H9 (cell line): ENCODE results near the gene CENPC. TPM values are rescaled to one million over a fixed set of nuclear protein-coding genes. Genes with fewer than 3 reads are reported as not detected.

Source experiments
- DNase-seq: peaks from one replicate; pipeline ENCODE4 v3.0.0-alpha.2; 2017
- H2AFZ ChIP-seq: one replicate; pipeline ENCODE4 v1.6.1; 2013; ENCODE audit warnings: mild to moderate bottlenecking, low read length, control low read depth, moderate library complexity
- H2AK5ac ChIP-seq: 2 replicates; pipeline ENCODE4 v1.6.1; 2013; ENCODE audit warnings: low read length, control low read depth, mixed read lengths; ENCODE audit not compliant: insufficient read length
- H2BK120ac ChIP-seq: one replicate; pipeline ENCODE4 v1.6.1; 2013; ENCODE audit warnings: low read depth, mild to moderate bottlenecking, low read length, control low read depth, inconsistent platforms; ENCODE audit not compliant: poor library complexity, severe bottlenecking
- H2BK12ac ChIP-seq: 2 replicates; pipeline ENCODE4 v1.6.1; 2013; ENCODE audit warnings: low read length, control low read depth, mixed read lengths, low read depth; ENCODE audit not compliant: insufficient read length
- H2BK15ac ChIP-seq: 2 replicates; pipeline ENCODE4 v1.6.1; 2013; ENCODE audit warnings: low read depth, low read length, control low read depth
- H2BK20ac ChIP-seq: one replicate; pipeline ENCODE4 v1.6.1; 2013; ENCODE audit warnings: low read depth, mild to moderate bottlenecking, low read length, control low read depth, inconsistent platforms; ENCODE audit not compliant: poor library complexity, severe bottlenecking
- H2BK5ac ChIP-seq: 2 replicates; pipeline ENCODE4 v1.6.1; 2013; ENCODE audit warnings: low read length, control low read depth, mixed read lengths; ENCODE audit not compliant: insufficient read length
- H3K14ac ChIP-seq: 2 replicates; pipeline ENCODE4 v1.6.1; 2013; ENCODE audit warnings: low read length, control low read depth; ENCODE audit not compliant: insufficient read depth
- H3K18ac ChIP-seq: 2 replicates; pipeline ENCODE4 v1.6.1; 2013; ENCODE audit warnings: low read depth, mild to moderate bottlenecking, mixed read lengths, low read length, control low read depth; ENCODE audit not compliant: insufficient read length
- H3K23ac ChIP-seq: 2 replicates; pipeline ENCODE4 v1.6.1; 2013; ENCODE audit warnings: low read length, control low read depth, mixed read lengths, low read depth; ENCODE audit not compliant: insufficient read length
- H3K23me2 ChIP-seq: 2 replicates; pipeline ENCODE4 v1.6.1; 2013; ENCODE audit warnings: low read depth, mild to moderate bottlenecking, mixed read lengths, low read length, control low read depth; ENCODE audit not compliant: insufficient read length, poor library complexity, severe bottlenecking
- H3K27ac ChIP-seq: 2 replicates; pipeline ENCODE4 v1.5.1; 2013; ENCODE audit warnings: low read length, control low read depth, mixed read lengths, low read depth; ENCODE audit not compliant: insufficient read length
- H3K27me3 ChIP-seq: 2 replicates; pipeline ENCODE4 v1.6.1; 2013; ENCODE audit warnings: low read length, control low read depth, inconsistent platforms; ENCODE audit not compliant: insufficient read depth
- H3K4ac ChIP-seq: 2 replicates; pipeline ENCODE4 v1.6.1; 2013; ENCODE audit warnings: low read depth, mild to moderate bottlenecking, control low read depth, inconsistent platforms, low read length, moderate library complexity
- H3K4me1 ChIP-seq: 2 replicates; pipeline ENCODE4 v1.6.1; 2013; ENCODE audit warnings: low read length, control low read depth, inconsistent platforms; ENCODE audit not compliant: insufficient read depth
- H3K4me2 ChIP-seq: 2 replicates; pipeline ENCODE4 v1.6.1; 2013; ENCODE audit warnings: low read length, control low read depth, mixed read lengths; ENCODE audit not compliant: insufficient read length, insufficient read depth
- H3K56ac ChIP-seq: 2 replicates; pipeline ENCODE4 v1.6.1; 2013; ENCODE audit warnings: low read depth, mild to moderate bottlenecking, mixed read lengths, low read length, control low read depth; ENCODE audit not compliant: insufficient read length
- H3K79me1 ChIP-seq: 2 replicates; pipeline ENCODE4 v1.6.1; 2013; ENCODE audit warnings: low read depth, mild to moderate bottlenecking, moderate library complexity, low read length, control low read depth, inconsistent platforms; ENCODE audit not compliant: insufficient read depth, poor library complexity, severe bottlenecking
- H3K79me2 ChIP-seq: 2 replicates; pipeline ENCODE4 v1.6.1; 2013; ENCODE audit warnings: low read length, control low read depth, inconsistent platforms; ENCODE audit not compliant: insufficient read depth
- H3K9ac ChIP-seq: 2 replicates; pipeline ENCODE4 v1.6.1; 2013; ENCODE audit warnings: low read length, control low read depth, mixed read lengths; ENCODE audit not compliant: insufficient read length; ENCODE audit errors: extremely low read depth
- H3K9me3 ChIP-seq: one replicate; pipeline ENCODE4 v1.6.1; 2013; ENCODE audit warnings: low read depth, low read length, inconsistent platforms; ENCODE audit not compliant: control insufficient read depth
- H3T11ph ChIP-seq: one replicate; pipeline ENCODE4 v1.6.1; 2013; ENCODE audit warnings: mild to moderate bottlenecking, low read length, control low read depth, inconsistent platforms
- H4K20me1 ChIP-seq: one replicate; pipeline ENCODE4 v1.6.1; 2013; ENCODE audit not compliant: control insufficient read depth, insufficient read length, insufficient read depth
- H4K5ac ChIP-seq: 2 replicates; pipeline ENCODE4 v1.6.1; 2013; ENCODE audit warnings: low read depth, mild to moderate bottlenecking, mixed read lengths, low read length, control low read depth; ENCODE audit not compliant: insufficient read length
- H4K8ac ChIP-seq: replicated peaks from 2 replicates; pipeline ENCODE4 v1.6.1; 2013; ENCODE audit warnings: low read length, control low read depth, mixed read lengths, low read depth; ENCODE audit not compliant: insufficient read length
- H4K91ac ChIP-seq: 2 replicates; pipeline ENCODE4 v1.6.1; 2013; ENCODE audit warnings: low read depth, mild to moderate bottlenecking, moderate library complexity, mixed read lengths, low read length, control low read depth; ENCODE audit not compliant: insufficient read length
- H3K27ac Mint-ChIP-seq, 3 experiments: 2 replicates in 2 of 3; 3 replicates in 1 of 3; pipeline ENCODE4 v1.8.0; 2020 to 2021; ENCODE audit warnings: mixed read lengths in 3 of 3, mild to moderate bottlenecking in 1 of 3, moderate library complexity in 1 of 3
- H3K27me3 Mint-ChIP-seq: 2 replicates; pipeline ENCODE4 v1.8.0; 2021; ENCODE audit warnings: low read depth, mild to moderate bottlenecking, moderate library complexity, mixed read lengths
- H3K36me3 Mint-ChIP-seq, 3 experiments: 2 replicates in 2 of 3; 3 replicates in 1 of 3; pipeline ENCODE4 v1.8.0; 2020 to 2021; ENCODE audit warnings: low read depth in 3 of 3, mixed read lengths in 3 of 3; ENCODE audit not compliant: insufficient read depth in 1 of 3
- H3K4me1 Mint-ChIP-seq, 2 experiments: 2 replicates each; pipeline ENCODE4 v1.8.0; 2020; ENCODE audit warnings: mixed read lengths in 2 of 2
- H3K4me3 Mint-ChIP-seq, 2 experiments: 2 replicates in 1 of 2; 3 replicates in 1 of 2; pipeline ENCODE4 v1.8.0; 2020 to 2021; ENCODE audit warnings: mild to moderate bottlenecking in 2 of 2, mixed read lengths in 2 of 2, moderate library complexity in 1 of 2
- H3K9me3 Mint-ChIP-seq, 2 experiments: 2 replicates in 1 of 2; 3 replicates in 1 of 2; pipeline ENCODE4 v1.8.0; 2020; ENCODE audit warnings: mild to moderate bottlenecking in 2 of 2, mixed read lengths in 2 of 2, moderate library complexity in 1 of 2
- CTCF ChIP-seq: fragments of 200-600 bp; sonication (generic); conservative IDR thresholded peaks from 3 replicates; pipeline ENCODE4 v1.8.0; 2021; ENCODE audit warnings: antibody characterized with exemption, mild to moderate bottlenecking
- WGBS: extraction: QIAGEN DNeasy Blood & Tissue Kit; methylation state at CpG from one replicate; pipeline ENCODE4 v1.1.7; 2013; ENCODE audit warnings: missing lambda C conversion rate, low lambda C conversion rate, mixed read lengths; ENCODE audit not compliant: insufficient read length; ENCODE audit errors: extremely low coverage; 5-methylcytosine and 5-hydroxymethylcytosine counted together
- total RNA-seq: library from RNA; stranded (reverse); gene quantifications from 2 replicates; pipeline ENCODE4 v1.2.1, GENCODE V29; 2021

Gene CENPC
- total RNA-seq, 1 experiment from 2014 or later: 18.8 TPM

- Mint-ChIP-seq H3K36me3 (peaks cover 5 to 38% (median 29%) of the 10 kb centered on the region in 3 experiments; a peak in 6 of 7 replicates), H3K4me3 (no peak overlapping the region), H3K27me3 (no peaks in the 10 kb centered on the region), H3K9me3 (peaks cover 0 to 5% of the 10 kb centered on the region in 2 experiments; a peak in 1 of 5 replicates), H3K4me1 (peaks cover 8 to 13% of the 10 kb centered on the region in 2 experiments; a peak in 3 of 4 replicates), H3K27ac (no peak overlapping the region)
- Histone ChIP-seq H3K4ac (no peak overlapping the region), H3K4me1 (no peaks in the 10 kb centered on the region), H3K23me2 (no peaks in the 10 kb centered on the region), H3T11ph (no peak overlapping the region), H3K23ac (no peak overlapping the region), H3K79me1 (no peaks in the 10 kb centered on the region), H3K27ac (no peak overlapping the region), H4K5ac (no peak overlapping the region), H3K56ac (no peak overlapping the region), H2AFZ (no peak overlapping the region), H2BK15ac (no peak overlapping the region), H2BK5ac (no peak overlapping the region), H3K14ac (no peak overlapping the region), H2BK120ac (no peak overlapping the region), H3K18ac (no peak overlapping the region), H2AK5ac (no peak overlapping the region), H2BK20ac (no peak overlapping the region), H3K27me3 (no peaks in the 10 kb centered on the region), H2BK12ac (no peak overlapping the region), H3K9me3 (no peaks in the 10 kb centered on the region), H3K9ac (no peak overlapping the region), H3K79me2 (no peaks in the 10 kb centered on the region), H4K8ac (no peak overlapping the region), H4K91ac (no peak overlapping the region), H3K4me2 (no peak overlapping the region), H4K20me1 (no peaks in the 10 kb centered on the region)
- no peak for TF ChIP-seq CTCF
- DNase-seq: peak; percentile 43
- no CpG with 5 or more reads among the region's 5 CpGs for WGBS
Measured at GRCh38 chr4:67483868-67484602, 61.3 kb downstream of the CENPC start.
